Medulla oblongata (tissue), 1 donor: ENCODE measurements around the gene CHSY1.
"Not testable (repeated sequence)": the region's sequence is repeated elsewhere in the genome, so short reads cannot be mapped to it uniquely, and the experiment has no call there.

ENCODE experiments used
- DNase-seq: peaks from one replicate; pipeline ENCODE4 v3.0.0-alpha.2; 2015; ENCODE audit errors: extremely low spot score

Gene CHSY1

DNA sequence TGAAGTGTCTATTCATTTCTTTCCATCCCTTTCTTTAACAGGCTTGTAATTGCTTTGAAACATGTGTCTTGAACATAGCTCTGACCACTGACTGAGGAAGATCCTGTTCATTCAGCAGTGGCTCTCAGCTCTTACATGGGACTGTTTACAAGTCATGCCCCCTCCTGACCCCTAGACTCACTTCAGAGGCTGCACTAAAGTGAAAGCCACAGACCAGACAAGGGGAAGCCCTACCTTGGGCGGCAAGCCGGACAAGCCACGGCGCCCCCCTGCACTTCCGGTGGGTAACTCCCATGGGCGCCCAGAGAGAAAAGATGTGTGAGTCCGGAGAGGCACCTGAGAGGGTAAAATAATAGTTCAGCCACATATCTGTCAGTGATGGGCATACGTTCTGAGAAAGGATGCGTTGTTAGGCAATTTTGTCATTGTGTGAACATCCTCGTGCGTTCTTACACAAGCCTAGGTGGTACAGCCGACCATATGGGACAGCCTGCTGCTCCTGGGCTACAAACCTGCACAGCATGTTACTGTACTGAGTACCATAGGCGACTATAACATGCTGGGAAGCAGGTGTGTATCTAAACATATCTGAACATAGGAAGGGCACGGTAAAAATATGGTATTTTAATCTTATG is 116.2 kb downstream of the CHSY1 start:
- no peak for DNase-seq

- DNase-seq, result no peak
Observed at GRCh38 chr15:101134780-101135179, 117.1 kb downstream of the CHSY1 start.

- DNase-seq, result no peak
Observed at GRCh38 chr15:101133751-101134261, 118.0 kb downstream of the CHSY1 start.

- DNase-seq, result no peak
Observed at GRCh38 chr15:101133181-101133460, 118.7 kb downstream of the CHSY1 start.

GRCh38 chr15:101132390-101133180 is 119.3 kb downstream of the CHSY1 start:
- no peak for DNase-seq

GRCh38 chr15:101131489-101132389 is 120.1 kb downstream of the CHSY1 start:
- no peak for DNase-seq

GRCh38 chr15:101129851-101130380 is 121.9 kb downstream of the CHSY1 start:
- DNase-seq, result no peak

GRCh38 chr15:101128221-101129015 is 123.4 kb downstream of the CHSY1 start:
- DNase-seq, result no peak

DNA sequence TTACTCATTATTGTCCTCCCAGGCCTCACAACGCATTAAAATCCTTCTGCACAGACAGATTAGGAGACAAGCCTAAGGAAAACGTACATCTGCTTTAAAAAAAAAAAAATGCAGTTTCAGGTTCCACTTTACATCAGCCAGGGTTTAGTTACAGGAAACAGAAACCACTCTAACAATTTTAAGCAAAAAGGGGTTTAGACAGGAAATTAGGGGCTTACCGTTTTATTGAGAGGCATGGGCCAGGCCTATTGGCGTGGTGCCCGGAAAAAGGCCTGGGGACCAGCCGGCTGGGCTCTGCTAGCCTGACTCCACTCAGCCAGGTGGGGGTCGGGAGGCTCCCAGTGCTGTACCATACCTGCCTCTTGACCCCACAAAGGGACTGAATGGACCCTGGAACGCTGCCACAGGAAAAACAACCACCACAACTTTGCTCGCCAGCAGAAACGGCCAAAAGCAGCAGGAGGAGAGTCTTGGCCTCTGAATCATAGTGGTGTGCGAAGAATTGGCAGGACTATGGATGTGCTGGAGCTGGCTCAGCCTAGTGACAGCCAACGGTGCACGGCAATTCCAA is 124.3 kb downstream of the CHSY1 start:
- DNase-seq, result peak; percentile 83

- DNase-seq, result no peak
Observed at GRCh38 chr15:101126618-101127505, 125.0 kb downstream of the CHSY1 start.

DNA sequence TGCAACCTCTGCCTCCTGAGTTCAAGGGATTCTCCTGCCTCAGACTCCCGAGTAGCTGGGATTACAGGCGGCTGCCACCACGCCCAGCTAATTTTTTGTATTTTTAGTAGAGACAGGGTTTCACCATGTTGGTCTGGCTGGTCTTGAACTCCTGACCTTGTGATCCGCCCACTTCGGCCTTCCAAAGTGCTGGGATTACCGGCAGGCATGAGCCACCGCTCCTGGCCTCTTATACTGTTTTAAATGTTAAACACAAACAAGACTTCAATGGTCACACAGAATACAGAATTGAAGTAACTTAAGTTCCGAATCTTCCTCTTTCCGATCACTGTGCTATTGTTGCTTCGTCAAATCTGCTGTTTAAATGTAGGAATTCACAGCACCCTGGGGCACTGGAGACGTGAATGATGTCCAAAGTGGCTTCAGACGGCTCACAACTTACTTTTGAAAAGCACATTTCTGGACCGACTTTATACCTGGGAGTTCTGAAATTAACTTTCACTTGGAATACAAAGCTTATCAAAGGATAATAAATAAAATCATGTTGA is 125.9 kb downstream of the CHSY1 start:
- DNase-seq, result not testable (repeated sequence)
